ENCODE results near the gene RGS3.

DNA sequence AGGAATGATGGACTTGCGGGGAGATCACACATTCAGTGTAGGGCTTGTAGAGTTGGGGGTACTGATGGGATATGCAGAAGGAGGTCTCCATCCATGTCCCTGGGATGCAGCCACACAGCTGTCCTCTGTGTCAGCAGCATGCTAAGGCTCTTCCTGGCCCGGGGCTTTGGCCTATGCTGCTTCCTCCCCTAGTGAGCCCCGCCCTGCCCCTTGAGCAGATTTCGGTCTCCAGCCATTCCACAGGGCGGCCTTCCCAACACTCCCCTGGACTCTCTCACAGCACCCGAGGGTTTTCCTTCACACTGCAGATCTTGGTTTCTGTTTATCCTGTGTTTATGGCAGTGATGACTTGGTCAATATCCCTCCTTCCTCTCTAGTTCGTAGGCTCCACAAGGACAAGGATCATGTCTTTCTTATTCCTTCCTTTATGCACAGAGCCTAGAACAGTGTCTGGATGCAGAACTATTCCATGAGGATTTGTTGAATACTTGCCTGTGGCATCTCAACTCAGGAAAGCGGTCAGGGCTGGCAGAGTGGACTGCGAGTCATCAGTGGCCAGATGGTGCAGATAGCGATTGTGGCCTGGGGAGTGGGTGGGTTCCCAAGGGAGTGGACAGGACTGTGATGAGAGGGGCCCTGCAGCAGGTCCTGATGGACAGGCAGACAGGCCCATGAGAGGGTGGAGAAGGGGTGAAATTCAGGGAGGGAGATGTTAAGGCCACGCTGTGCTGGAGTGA lies 114.2 kb downstream of the RGS3 start:
- TF ChIP-seq POLR2A (IDR thresholded peaks at IDR 0.05; ENCODE audit: low read length) (no peak), GATA1 (IDR thresholded peaks at IDR 0.05; ENCODE audit: low read depth, low read length) (no peak)

All from erythroblast (primary cell).